ELF-1 (cell line): ENCODE measurements around the gene LRP8.

ENCODE experiments used
- DNase-seq: peaks from one replicate; pipeline ENCODE4 v3.0.0-alpha.2; 2016; ENCODE audit warnings: low read depth, low spot score

LRP8 gene

GRCh38 chr1:53340660-53341520, 13.0 kb upstream of the LRP8 start:
- DNase-seq = no peak

- DNase-seq = no peak
These were observed 12.1 kb upstream of the LRP8 start for GRCh38 chr1:53339736-53340635.

- DNase-seq = no peak
These were observed 10.6 kb upstream of the LRP8 start for GRCh38 chr1:53338423-53338822.

DNA sequence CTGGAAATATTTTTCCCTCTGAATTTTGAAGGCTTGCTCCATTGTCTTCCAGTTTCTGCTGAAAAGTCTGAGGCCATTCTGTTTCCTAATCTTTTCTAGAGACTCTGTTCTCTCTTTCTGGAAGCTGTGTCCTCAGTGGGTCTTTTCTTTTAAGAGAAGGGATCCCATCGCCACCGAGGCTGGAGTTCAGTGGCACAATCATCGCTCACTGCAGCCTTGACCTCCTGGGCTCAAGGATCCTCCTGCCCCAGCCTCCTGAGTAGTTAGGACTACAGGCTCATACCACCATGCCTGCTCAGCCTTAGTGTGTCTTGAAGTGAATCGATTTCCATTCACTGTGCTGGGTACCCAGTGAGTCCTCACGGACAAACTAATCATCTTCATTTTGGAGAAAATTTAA, 9.6 kb upstream of the LRP8 start:
- no peak for DNase-seq

- no peak for DNase-seq
These were observed 8.3 kb upstream of the LRP8 start for GRCh38 chr1:53336146-53336545.

GRCh38 chr1:53335661-53336060, 7.8 kb upstream of the LRP8 start:
- no peak for DNase-seq

DNA sequence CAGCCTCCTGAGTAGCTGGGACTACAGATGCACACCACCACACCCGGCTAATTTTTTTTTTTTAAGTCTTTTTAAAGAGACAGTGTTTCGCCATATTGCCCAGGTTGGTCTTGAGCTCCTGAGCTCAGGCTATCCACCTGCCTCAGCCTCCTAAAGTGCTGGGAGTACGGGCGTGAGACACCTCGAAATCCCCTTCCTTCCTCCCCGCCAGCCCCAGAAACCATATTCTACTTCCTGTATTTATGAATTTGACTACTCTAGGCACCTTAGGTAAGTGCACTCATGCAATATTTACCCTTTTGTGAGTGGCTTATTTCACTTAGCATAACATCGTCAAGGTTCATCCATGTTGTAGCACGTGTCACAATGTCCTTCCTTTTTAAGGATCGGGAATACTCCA, 6.9 kb upstream of the LRP8 start:
- no peak for DNase-seq

- no peak for DNase-seq
These were observed 6.4 kb upstream of the LRP8 start for GRCh38 chr1:53334312-53334711.

DNA sequence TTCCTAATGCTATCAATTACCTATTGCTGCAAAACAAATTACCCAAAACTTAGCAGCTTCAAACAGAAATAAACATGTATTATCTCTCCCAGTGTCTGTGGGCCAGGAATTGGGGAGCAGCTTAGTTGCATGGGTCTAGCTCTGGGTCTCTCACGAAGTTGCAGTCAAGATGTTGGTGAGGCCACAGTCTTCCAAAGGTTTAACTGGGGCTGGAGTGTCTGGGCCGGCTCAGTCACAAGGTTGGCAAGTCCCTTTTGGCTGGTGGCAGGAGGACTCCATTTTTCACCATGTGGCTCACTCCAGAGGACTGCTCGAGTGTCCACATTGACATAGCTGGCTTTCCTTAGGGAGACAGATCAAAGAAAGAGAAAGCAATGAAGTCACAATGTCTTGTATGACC, 5.0 kb upstream of the LRP8 start:
- no peak for DNase-seq

- peak; percentile 1 for DNase-seq
These were observed 4.3 kb upstream of the LRP8 start for GRCh38 chr1:53332186-53332564.

GRCh38 chr1:53331446-53332185, 3.7 kb upstream of the LRP8 start:
- no peak for DNase-seq

DNA sequence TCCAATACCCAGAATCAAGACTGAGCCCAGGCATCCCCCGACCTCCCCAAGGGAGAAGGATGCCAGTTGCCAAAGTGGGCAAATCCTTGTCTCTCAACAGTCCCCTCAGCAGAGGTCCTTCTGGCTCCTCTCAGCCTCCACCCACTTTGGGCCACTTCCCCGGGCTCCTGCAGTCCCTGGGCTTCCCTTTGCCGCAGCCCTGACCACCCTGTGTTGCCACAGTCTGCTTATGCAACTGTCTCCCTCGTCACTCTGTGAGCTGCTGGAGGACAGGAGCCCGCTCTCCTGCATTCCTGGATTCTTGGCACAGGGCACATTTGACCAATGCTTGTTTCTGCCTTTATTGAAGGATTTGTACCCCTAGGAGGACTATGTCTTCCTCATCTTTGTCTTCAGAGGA, 2.9 kb upstream of the LRP8 start:
- DNase-seq = peak; percentile 3

DNA sequence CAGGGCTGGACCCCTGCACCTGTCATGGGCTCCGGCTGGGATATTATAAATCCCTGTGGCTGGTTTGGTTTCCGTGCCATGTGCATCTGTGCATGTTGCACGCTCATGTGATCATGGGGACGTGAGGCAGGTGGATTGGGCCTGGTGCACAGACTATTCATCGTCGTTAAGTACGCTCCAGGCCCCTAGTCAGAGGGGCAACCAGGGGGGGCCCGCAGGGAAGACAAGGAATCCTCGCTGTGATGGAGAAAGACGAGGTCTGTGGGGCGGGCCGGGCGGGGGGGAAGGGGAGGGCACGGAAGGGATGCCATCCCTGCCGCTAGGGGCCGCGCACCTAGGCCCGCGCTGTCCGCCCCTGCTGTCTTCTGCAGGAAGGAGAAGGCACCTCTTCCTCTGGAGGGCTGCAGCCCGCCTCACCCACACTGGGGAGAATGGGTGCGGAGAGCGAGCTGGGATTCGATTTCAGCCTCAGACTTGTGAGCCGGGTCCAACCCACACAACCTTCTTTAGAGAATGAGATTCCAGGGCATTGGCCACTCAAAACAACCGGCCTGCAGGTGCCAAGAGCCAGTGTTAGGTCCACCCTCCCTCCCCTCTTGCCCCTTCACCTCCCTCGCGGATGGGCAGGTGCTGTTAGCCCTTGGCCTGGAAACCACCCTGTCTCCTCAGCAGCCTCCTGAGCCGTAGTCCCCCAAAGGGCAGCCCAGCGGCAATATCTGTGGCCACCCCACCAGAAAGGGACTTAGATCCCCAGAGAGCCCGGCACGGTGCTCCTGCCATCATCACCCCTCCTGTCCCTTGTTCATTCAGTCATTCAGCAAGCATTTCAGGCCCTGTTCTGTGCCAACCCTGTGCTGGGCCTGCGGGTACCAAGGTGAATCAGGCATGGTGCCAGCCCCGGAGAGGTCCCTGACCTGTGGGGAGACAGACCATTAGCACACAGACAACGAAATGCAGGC, 950 bp upstream of the LRP8 start:
- DNase-seq = peak; percentile 46

- peak; percentile 60 for DNase-seq
These were observed 522 bp downstream of the LRP8 start for GRCh38 chr1:53327182-53327913.

DNA sequence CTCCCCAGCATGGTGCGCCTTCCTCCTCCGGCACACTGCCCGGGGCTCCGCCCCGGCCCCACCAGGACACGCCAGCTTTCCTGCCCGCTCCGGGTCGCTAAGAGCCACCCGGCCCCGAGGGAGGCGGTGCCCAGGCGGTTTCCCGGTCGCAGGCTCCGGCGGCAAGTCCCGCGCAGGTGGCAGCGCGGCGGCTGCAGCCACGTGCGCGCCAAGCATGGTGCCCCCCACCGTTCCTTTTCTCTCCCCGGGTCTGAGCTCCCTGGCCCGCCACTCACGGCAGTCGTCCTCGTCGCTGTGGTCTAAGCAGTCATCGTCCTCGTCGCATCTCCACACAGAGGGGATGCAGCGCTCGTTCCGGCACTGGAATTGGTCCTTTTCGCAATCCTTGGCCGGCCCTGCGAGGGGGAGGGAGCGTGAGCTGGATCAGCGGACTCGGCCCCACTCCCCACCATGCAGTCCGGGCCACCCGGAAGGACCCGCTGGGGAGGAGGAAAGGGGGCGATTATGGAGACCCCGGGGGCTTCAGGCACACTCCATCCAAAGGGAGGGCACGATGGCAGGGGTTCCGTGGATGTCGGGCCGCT, 1.2 kb downstream of the LRP8 start:
- peak; percentile 64 for DNase-seq

DNA sequence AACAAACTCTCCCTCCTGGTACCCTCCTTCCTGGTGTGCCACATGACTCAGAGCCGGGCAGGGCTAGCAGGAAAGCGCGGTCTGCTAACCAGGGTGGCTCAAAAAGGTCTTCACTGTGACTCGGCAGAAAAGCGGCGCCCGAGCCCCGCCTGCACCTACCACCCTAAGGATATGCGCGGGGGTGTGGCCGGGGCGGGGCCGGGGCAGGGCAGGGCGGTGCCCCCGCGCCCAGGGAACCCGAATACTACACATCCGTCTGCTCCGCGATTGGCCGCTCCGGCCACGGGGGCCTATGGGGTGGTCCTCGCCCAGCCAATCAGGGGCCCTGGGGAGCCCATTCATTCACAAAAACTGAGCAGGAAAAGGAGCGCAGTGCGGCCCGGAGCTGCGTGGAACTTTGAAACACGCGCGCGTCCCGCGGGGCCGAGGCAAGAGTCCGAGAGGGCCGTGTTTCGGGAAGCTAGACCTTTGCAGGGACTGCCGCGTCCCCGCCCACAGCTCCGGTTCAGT, 1.7 kb downstream of the LRP8 start:
- peak; percentile 96 for DNase-seq

- DNase-seq = no peak
These were observed 2.4 kb downstream of the LRP8 start for GRCh38 chr1:53325326-53326087.

DNA sequence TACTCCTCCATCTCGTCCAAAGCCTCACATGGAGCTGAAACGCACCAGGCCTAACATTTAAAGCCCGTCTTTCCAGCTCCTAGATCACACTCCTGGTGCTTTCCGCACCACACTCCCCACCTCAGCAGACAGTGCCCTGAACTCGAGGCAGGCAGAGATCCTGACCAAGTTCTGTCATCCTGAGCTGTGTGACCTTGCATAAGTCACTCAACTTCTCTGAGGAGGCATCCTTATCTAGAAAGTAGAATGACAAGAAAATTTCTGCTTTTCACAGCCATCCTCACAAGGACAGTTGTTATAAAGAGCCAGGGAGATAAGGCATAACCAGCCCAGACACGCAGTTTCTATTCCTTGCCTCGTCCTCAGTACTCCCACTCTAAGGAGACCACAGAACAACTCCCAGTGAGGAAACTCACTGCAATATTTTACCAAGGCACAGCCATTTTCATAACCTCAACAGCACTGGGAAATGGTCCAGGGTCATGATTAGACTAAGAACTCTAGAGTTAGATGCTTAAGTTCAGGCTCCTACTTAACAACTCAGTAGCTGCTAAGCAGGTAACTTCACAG, 3.1 kb downstream of the LRP8 start:
- DNase-seq = no peak
